Measurements from ENCODE around the gene SLC24A4.

Gene SLC24A4

DNA sequence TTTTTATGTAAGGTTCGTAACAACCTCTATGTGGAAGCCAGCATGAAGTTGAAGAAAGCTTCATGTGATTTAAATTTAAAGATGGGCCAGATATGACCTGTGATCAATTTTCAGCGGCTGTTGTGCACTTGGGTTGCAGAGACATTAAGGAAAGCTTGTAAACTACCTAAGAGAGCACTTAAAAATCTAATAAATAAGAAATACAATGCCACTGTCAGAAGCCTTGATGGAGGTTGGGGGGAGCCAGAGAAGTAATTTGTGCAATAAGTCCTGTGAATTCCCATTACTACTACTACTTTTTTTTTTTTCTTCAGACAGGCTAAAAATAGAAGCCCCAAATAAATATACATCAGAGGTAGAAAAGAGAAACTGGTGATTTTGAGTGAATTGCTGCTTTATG, 30.3 kb upstream of the SLC24A4 start:
- Histone ChIP-seq H3K4me3 (ENCODE audit: low read depth, low read length) (no peak overlapping the region), H3K4me1 (ENCODE audit: control insufficient read depth, insufficient read depth, low read length) (no peaks in the 10 kb centered on the region), H3K36me3 (ENCODE audit: control insufficient read depth, insufficient read depth, low read length) (no peaks in the 10 kb centered on the region), H3K27me3 (ENCODE audit: control insufficient read depth, insufficient read depth, low read length) (peaks cover 4% of the 10 kb centered on the region), H3K9me3 (ENCODE audit: control insufficient read depth, insufficient read depth, low read depth, low read length) (no peaks in the 10 kb centered on the region), H3K27ac (ENCODE audit: low read depth, low read length) (no peak overlapping the region), H3K9ac (ENCODE audit: low read length) (no peak overlapping the region)

DNA sequence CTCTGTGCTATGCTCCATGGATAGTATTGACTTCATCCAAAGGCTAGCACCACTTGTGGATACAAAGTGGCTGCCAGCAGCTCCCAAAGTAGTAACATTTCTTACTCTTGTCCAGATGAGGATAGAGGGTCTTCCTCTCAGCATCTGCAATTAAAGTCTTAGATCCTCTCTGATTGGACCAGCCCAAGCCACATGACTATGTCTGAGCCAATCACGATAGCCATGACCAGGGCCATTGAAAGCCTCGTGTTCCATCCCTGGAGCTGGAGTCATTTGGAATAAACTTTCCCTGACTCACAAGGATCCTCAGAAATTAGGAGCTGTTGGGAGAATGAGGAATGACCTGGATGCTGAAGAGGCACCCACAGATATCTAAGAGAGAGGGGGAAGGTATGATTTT, 28.5 kb upstream of the SLC24A4 start:
- Histone ChIP-seq H3K36me3 (ENCODE audit: control insufficient read depth, insufficient read depth, low read length) (no peaks in the 10 kb centered on the region), H3K27ac (ENCODE audit: low read depth, low read length) (no peak overlapping the region), H3K9ac (ENCODE audit: low read length) (no peak overlapping the region), H3K27me3 (ENCODE audit: control insufficient read depth, insufficient read depth, low read length) (peaks cover 12% of the 10 kb centered on the region), H3K4me1 (ENCODE audit: control insufficient read depth, insufficient read depth, low read length) (no peaks in the 10 kb centered on the region), H3K9me3 (ENCODE audit: control insufficient read depth, insufficient read depth, low read depth, low read length) (no peaks in the 10 kb centered on the region), H3K4me3 (ENCODE audit: low read depth, low read length) (no peak overlapping the region)

DNA sequence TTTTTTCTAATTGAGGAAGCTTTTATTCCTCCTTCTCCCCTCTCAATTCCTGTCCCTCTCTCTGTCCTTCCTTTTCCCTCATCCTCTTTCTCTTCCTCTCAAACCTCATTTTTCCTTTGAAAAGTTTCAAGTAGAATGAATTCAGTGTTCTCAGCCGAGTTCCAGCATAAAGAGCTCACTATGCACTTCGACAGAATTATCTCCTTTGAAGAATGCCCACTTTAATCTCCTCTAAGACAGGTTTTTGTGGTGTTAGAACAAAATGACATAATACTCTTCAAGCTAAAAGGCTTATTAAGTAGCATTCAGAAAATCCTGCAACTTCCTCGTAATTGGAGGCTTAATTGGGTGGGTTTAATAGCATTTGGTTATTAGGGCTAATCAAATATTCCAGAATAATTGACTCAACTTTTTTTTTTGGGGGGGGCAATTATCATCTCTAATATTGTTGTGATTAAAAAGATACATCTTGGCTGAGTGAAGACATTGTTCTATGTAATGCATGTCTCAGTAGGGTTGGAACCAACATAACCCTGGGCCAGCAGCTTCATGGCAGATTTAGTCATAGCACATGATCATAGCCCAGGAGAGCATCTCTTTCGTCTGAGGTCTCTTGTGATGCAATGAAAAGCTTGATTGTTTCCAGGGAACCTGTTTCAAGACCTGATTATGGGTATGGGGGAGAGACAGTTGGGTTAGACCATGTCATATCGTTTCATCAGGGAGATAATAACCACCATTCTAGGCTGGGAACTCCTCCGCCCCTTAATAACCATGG, 25.0 kb upstream of the SLC24A4 start:
- Histone ChIP-seq H3K9ac (ENCODE audit: low read length) (no peak overlapping the region), H3K27me3 (ENCODE audit: control insufficient read depth, insufficient read depth, low read length) (peaks cover 8% of the 10 kb centered on the region; the same call in 1 of the 2 replicates), H3K36me3 (ENCODE audit: control insufficient read depth, insufficient read depth, low read length) (no peaks in the 10 kb centered on the region), H3K9me3 (ENCODE audit: control insufficient read depth, insufficient read depth, low read depth, low read length) (no peaks in the 10 kb centered on the region), H3K4me1 (ENCODE audit: control insufficient read depth, insufficient read depth, low read length) (no peaks in the 10 kb centered on the region), H3K4me3 (ENCODE audit: low read depth, low read length) (no peak overlapping the region), H3K27ac (ENCODE audit: low read depth, low read length) (no peak overlapping the region)

DNA sequence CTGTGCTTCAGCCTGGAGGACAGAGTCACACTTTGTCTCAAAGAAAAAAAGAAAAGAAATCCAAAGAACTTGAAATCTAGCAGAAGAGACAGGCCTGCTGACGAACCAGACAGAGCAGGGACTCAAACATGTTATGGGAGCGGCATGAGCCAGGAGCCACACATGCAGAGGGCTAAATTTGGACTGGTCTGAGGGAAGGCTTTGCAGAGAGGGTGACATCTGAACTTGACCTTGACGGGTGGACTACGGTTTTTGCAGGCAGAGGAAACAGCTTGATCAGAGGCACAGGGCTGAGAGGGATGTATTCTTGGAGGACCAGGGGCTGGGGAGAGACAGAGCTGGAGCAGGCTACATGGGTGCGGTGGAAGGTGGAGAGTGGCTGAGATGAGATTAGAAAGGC, 20.5 kb upstream of the SLC24A4 start:
- Histone ChIP-seq H3K4me1 (ENCODE audit: control insufficient read depth, insufficient read depth, low read length) (no peaks in the 10 kb centered on the region), H3K36me3 (ENCODE audit: control insufficient read depth, insufficient read depth, low read length) (no peaks in the 10 kb centered on the region), H3K9ac (ENCODE audit: low read length) (no peak overlapping the region), H3K9me3 (ENCODE audit: control insufficient read depth, insufficient read depth, low read depth, low read length) (no peaks in the 10 kb centered on the region), H3K27me3 (ENCODE audit: control insufficient read depth, insufficient read depth, low read length) (peaks cover 8% of the 10 kb centered on the region; the same call in 1 of the 2 replicates), H3K27ac (ENCODE audit: low read depth, low read length) (no peak overlapping the region), H3K4me3 (ENCODE audit: low read depth, low read length) (no peak overlapping the region)

DNA sequence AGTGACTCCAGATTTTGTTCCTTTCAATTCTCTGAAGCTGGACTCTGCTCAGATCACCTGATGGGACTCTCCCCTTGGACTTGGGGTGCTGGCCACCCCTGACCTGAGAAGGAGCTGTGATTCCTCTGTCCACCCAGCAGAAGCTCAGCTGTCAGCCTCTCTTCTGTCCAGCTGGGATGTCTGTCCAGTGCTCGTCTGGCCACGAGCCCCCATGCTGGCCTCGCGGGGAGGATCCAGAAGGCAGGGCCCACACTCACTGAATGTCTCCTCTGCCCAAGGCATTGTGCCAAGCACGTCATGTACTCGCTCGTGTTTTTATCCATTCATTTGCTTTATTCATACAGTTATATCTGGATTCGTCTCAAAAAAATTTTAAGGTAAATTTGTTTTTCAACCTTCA, 14.2 kb upstream of the SLC24A4 start:
- H3K36me3 ChIP-seq (ENCODE audit: control insufficient read depth, insufficient read depth, low read length): no peaks in the 10 kb centered on the region

DNA sequence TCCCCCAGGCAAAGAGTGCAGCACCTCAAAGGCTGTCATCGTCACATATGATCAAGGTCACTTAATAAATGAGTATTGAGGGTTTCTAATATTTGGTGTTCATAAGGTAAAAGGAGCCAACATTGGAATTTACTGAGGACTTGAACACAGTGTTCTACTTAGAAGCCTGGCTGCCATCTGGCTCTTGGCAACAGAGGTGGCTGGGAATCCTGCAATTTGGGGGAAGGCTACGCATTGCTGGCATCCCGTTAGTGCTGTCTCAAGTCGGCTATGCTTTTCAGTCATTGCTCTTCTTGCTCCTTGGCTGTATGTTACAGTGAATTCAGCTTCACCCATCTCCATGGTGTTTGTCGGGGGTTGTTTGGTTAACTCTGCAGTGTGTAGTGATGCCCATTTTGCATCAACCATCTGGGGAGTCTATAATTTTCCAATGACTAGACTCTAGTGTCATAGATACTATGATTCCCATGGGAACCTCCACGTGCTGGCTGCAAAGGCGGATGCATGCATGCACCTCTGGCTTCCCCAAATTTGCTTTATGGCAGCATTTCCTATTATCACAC, 12.9 kb upstream of the SLC24A4 start:
- H3K4me3 ChIP-seq (ENCODE audit: low read depth, low read length): no peak overlapping the region
- H3K36me3 ChIP-seq (ENCODE audit: control insufficient read depth, insufficient read depth, low read length): no peaks in the 10 kb centered on the region

More for the DNA sequence above, 14.2 kb upstream of the SLC24A4 start:
- H3K27me3 ChIP-seq (ENCODE audit: control insufficient read depth, insufficient read depth, low read length): peaks cover 2% of the 10 kb centered on the region; the same call in 1 of the 2 replicates
- no peaks in the 10 kb centered on the region; the same call in 1 of the 2 replicates for H3K9me3 ChIP-seq (ENCODE audit: control insufficient read depth, insufficient read depth, low read depth, low read length)
- no peak overlapping the region for H3K27ac ChIP-seq (ENCODE audit: low read depth, low read length)
- H3K4me3 ChIP-seq (ENCODE audit: low read depth, low read length): no peak overlapping the region
- no peaks in the 10 kb centered on the region for H3K4me1 ChIP-seq (ENCODE audit: control insufficient read depth, insufficient read depth, low read length)
- H3K9ac ChIP-seq (ENCODE audit: low read length): no peak overlapping the region

DNA sequence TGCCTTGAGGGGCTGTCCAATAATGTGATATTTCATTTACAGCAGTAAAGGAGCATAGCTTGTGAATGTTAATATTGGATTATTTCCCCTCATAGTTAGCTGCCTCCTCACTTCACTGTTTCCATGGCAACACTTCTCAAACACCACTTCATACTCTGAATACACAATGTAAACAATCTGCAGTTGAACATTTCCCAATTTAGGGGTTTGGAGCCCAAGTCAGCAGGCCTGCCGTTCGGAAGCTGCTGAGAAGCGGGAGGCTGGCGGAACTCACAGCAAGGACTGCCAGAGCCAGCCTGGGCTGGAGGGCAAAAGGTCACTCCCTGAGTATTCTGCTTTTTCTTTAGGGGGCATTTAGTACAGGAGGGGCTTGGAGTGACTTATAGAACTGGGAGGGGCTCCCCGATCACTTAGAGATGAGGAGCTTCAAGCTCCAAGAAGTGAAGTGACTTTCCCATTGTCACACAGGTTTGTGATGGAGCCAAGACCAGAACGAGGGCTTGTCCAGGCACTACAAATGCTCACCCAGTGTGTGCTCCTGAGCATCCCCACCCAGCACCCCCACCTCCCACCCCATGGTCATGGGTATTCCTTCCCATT, 12.1 kb upstream of the SLC24A4 start:
- Histone ChIP-seq H3K36me3 (ENCODE audit: control insufficient read depth, insufficient read depth, low read length) (no peaks in the 10 kb centered on the region), H3K27ac (ENCODE audit: low read depth, low read length) (no peak overlapping the region), H3K4me1 (ENCODE audit: control insufficient read depth, insufficient read depth, low read length) (no peaks in the 10 kb centered on the region), H3K9me3 (ENCODE audit: control insufficient read depth, insufficient read depth, low read depth, low read length) (no peaks in the 10 kb centered on the region; the same call in 1 of the 2 replicates), H3K27me3 (ENCODE audit: control insufficient read depth, insufficient read depth, low read length) (peaks cover 6% of the 10 kb centered on the region; the same call in 1 of the 2 replicates), H3K9ac (ENCODE audit: low read length) (no peak overlapping the region), H3K4me3 (ENCODE audit: low read depth, low read length) (no peak overlapping the region)

More for the DNA sequence above, 12.9 kb upstream of the SLC24A4 start:
- Histone ChIP-seq H3K4me1 (ENCODE audit: control insufficient read depth, insufficient read depth, low read length) (no peaks in the 10 kb centered on the region), H3K27me3 (ENCODE audit: control insufficient read depth, insufficient read depth, low read length) (peaks cover 2% of the 10 kb centered on the region; the same call in 1 of the 2 replicates), H3K9me3 (ENCODE audit: control insufficient read depth, insufficient read depth, low read depth, low read length) (no peaks in the 10 kb centered on the region; the same call in 1 of the 2 replicates), H3K9ac (ENCODE audit: low read length) (no peak overlapping the region), H3K27ac (ENCODE audit: low read depth, low read length) (no peak overlapping the region)

DNA sequence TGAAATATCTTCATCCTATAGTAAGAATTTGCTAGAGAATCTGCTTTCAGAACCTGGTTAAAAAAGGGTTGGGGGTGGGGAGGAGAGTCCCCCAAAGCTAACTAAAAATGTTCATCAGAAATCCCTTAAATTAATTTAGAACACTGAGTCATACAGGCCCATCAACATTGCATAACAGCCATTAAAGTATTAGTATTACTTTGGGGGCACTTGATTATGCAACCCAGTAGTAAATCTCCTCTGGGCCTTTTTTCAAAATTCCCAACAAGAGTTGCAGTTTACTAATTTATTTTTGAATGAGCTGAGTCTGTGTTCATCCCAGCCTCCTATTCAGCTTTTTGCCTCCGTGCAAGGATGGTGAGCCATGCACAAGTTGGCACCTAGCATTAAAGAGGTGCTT, 8.8 kb upstream of the SLC24A4 start:
- H3K9me3 ChIP-seq (ENCODE audit: control insufficient read depth, insufficient read depth, low read depth, low read length): no peaks in the 10 kb centered on the region; the same call in 1 of the 2 replicates
- H3K27ac ChIP-seq (ENCODE audit: low read depth, low read length): no peak overlapping the region
- peaks cover 22% of the 10 kb centered on the region for H3K27me3 ChIP-seq (ENCODE audit: control insufficient read depth, insufficient read depth, low read length)
- H3K36me3 ChIP-seq (ENCODE audit: control insufficient read depth, insufficient read depth, low read length): no peaks in the 10 kb centered on the region
- H3K4me3 ChIP-seq (ENCODE audit: low read depth, low read length): no peak overlapping the region
- H3K4me1 ChIP-seq (ENCODE audit: control insufficient read depth, insufficient read depth, low read length): no peaks in the 10 kb centered on the region
- no peak overlapping the region for H3K9ac ChIP-seq (ENCODE audit: low read length)

DNA sequence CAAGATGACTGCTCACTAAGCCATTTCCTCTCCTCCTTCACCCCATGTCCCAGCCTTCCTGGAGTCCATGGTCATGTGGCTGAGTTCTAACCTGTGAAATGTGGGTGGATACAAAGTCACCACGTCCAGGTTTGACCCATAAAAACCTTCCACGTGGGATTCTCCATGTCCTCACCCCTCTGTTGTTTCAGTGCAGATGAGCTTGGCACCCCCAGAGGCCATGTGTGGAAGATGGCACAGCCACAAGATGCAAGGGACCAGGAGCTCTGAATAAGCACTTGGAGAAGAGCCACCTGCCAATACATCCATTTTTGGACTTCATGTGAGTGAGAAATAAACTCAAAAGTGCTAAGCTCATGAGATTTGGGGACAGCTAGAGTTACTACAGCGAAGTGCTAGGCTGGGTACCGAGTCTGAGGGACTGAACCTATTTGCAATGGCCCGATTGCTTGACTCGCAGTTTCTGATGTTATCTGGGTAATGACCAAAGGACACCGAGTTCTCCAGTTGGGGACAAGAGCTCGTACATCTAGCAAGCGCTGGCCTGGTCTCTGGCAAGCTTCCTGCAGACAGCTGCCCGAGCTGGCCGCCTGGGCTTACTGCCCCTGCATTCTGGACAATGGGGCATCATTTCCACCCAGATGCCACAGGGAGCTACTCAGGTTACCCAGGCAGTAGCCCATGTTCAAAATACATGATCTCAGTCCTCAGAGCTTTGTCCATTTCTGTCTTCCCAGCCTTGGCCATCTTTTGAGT, 7.7 kb upstream of the SLC24A4 start:
- H3K9me3 ChIP-seq (ENCODE audit: control insufficient read depth, insufficient read depth, low read depth, low read length): no peaks in the 10 kb centered on the region; the same call in 1 of the 2 replicates
- no peak overlapping the region for H3K27ac ChIP-seq (ENCODE audit: low read depth, low read length)
- H3K4me3 ChIP-seq (ENCODE audit: low read depth, low read length): no peak overlapping the region
- H3K27me3 ChIP-seq (ENCODE audit: control insufficient read depth, insufficient read depth, low read length): peaks cover 30% of the 10 kb centered on the region
- H3K9ac ChIP-seq (ENCODE audit: low read length): no peak overlapping the region
- no peaks in the 10 kb centered on the region for H3K4me1 ChIP-seq (ENCODE audit: control insufficient read depth, insufficient read depth, low read length)
- no peaks in the 10 kb centered on the region for H3K36me3 ChIP-seq (ENCODE audit: control insufficient read depth, insufficient read depth, low read length)

DNA sequence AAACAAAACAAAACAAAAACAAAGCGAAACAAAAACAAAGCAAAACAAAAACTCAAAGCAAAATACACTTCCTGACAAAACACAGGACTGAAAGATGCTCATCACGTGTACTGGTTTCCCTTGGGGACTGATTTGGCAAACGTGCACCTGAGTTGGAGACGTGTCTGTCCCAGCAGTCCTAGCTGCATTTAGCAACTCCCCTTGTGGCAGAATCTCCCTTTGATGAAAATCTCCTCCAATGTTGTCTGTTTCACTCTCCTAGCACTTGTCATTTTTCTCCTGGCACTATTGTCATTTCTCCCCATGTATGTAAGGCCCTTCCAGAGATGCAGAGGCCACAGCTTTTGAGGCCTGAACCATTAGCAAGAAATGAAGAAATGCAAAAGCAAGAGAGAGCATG, 6.8 kb upstream of the SLC24A4 start:
- Histone ChIP-seq H3K36me3 (ENCODE audit: control insufficient read depth, insufficient read depth, low read length) (no peaks in the 10 kb centered on the region), H3K27ac (ENCODE audit: low read depth, low read length) (no peak overlapping the region), H3K4me3 (ENCODE audit: low read depth, low read length) (no peak overlapping the region), H3K4me1 (ENCODE audit: control insufficient read depth, insufficient read depth, low read length) (no peaks in the 10 kb centered on the region), H3K27me3 (ENCODE audit: control insufficient read depth, insufficient read depth, low read length) (peaks cover 40% of the 10 kb centered on the region), H3K9me3 (ENCODE audit: control insufficient read depth, insufficient read depth, low read depth, low read length) (no peaks in the 10 kb centered on the region), H3K9ac (ENCODE audit: low read length) (no peak overlapping the region)
